Measurements from ENCODE around the gene DAND5.

Gene DAND5

DNA sequence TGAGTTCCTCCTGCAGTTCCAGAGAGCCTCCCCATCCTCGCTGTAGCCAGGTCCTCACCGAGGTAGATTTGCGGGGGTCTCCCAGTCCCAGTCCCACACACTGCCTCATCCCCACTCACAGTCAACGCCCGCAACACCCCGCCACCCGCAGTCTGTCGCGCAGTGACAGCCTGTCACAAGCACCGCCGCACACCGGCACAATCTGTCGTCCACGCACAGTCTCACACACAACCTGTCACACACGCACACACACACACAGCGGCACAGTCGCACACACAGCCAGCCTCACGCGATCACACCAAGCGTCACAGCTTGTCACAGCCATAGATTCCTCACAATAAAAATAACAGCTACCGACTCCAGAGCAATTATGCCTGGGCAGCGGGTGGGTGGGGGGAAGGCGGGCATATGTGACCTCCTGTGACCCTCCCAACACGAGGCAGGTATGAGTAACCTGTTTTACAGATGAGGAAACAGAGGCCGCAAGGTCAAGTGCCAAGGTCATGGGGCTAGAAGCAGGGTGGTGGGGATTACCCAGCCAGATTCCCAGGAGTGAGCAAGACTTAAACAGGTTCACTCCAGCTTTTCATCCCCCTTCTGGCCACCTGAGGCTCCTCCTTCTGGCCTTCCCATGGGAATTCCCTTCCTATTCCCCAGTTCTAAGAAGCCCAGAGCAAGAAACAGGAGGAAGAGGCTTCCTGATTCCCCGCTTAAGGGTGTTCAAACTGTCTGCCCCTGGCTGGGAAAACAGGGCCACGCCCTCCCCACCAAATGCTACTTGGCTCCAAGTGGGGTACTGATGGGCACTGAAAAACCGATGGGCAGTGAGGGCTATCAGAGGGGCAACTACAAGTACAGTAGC is 39.8 kb downstream of the DAND5 start:
- H3K27ac ChIP-seq = peak overlapping the region; percentile 99
- TF ChIP-seq ZFX (IDR thresholded peaks at IDR 0.05; ENCODE audit: borderline replicate concordance) = no peak
- TF ChIP-seq, protein P1, sequence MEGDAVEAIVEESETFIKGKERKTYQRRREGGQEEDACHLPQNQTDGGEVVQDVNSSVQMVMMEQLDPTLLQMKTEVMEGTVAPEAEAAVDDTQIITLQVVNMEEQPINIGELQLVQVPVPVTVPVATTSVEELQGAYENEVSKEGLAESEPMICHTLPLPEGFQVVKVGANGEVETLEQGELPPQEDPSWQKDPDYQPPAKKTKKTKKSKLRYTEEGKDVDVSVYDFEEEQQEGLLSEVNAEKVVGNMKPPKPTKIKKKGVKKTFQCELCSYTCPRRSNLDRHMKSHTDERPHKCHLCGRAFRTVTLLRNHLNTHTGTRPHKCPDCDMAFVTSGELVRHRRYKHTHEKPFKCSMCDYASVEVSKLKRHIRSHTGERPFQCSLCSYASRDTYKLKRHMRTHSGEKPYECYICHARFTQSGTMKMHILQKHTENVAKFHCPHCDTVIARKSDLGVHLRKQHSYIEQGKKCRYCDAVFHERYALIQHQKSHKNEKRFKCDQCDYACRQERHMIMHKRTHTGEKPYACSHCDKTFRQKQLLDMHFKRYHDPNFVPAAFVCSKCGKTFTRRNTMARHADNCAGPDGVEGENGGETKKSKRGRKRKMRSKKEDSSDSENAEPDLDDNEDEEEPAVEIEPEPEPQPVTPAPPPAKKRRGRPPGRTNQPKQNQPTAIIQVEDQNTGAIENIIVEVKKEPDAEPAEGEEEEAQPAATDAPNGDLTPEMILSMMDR (IDR thresholded peaks at IDR 0.05) = no peak

DNA sequence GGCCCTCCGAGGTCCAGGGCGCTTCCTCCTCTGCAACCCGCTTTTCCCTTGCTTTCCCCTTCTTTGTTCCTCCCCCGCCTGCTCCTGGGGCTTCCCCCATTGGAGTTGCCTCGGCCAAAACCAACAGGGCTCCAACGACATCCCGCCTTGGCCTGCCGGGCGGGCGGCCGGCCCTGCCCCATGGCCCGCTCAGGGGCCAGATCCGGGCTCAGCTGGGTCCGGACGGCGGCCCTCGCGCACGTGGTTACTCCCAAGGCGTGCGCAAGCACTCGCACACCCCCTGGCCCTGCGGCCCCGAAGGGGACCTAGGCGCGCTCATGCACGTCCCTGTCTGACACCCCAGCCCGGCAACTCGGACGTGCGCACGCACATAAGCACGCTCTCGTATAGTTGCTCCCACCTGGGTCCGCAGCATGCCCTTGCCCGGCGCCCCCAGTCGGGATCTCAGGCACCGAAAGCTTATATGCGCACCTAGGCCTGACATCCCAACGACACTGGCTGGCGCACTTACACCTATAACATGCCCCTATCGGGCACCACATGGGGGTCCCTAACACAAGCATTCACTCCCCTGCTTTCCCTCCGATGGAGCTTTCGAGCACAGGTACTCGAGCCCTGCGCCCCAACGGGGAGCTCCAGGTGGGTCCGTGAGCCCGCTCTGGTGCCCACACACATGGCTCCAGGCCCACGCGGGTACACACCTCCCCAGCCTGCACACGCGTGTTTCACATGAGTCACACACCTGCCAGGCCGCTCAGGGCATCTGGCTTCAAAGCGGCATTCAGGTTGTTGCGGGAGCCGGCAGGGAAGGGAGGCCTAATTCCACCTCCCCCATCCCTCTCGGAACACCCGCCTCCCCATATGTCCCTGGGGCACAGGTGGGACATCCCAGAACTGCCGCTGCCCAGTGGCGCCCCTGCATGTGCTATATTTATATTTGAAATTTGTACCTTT is 40.9 kb downstream of the DAND5 start:
- peak overlapping the region; percentile 99 for H3K27ac ChIP-seq
- no peak for TF ChIP-seq ZFX (IDR thresholded peaks at IDR 0.05; ENCODE audit: borderline replicate concordance)
- TF ChIP-seq, protein P1 (IDR thresholded peaks at IDR 0.05) = no peak

DNA sequence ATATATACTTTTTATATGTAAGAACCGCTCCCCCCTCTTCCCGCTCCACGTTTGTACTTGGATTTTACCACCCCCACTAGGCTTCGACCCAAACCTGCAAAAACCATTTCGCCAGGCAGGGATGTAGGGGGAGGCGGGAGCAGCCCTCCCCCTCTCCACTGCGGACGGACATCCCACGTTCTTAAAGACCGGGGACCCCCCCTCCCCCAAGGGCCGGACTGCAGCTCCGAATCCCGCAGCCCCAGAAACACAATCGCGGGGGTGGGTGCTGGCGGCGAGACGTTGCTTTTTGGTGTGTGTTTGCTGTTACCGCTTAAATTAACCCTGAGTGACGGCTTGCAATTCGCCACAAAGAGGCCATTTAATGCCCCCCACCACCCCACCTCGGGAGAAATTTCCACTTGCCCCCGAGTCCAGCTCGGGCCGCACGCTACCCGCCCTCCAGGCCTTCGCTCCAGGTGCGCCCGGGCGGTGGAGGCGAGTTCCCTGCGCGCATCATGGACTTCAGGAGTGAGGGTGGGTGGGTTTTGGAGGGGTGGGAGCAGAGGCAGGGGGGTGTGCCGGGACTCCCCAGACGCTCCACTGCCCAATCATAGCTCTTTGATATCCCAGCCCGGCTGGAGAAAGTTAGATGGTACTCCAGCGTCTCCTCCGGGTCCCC is 41.7 kb downstream of the DAND5 start:
- H3K27ac ChIP-seq = peak overlapping the region; percentile 99
- TF ChIP-seq, protein P1 (IDR thresholded peaks at IDR 0.05) = no peak
- TF ChIP-seq ZFX (IDR thresholded peaks at IDR 0.05; ENCODE audit: borderline replicate concordance) = no peak

DNA sequence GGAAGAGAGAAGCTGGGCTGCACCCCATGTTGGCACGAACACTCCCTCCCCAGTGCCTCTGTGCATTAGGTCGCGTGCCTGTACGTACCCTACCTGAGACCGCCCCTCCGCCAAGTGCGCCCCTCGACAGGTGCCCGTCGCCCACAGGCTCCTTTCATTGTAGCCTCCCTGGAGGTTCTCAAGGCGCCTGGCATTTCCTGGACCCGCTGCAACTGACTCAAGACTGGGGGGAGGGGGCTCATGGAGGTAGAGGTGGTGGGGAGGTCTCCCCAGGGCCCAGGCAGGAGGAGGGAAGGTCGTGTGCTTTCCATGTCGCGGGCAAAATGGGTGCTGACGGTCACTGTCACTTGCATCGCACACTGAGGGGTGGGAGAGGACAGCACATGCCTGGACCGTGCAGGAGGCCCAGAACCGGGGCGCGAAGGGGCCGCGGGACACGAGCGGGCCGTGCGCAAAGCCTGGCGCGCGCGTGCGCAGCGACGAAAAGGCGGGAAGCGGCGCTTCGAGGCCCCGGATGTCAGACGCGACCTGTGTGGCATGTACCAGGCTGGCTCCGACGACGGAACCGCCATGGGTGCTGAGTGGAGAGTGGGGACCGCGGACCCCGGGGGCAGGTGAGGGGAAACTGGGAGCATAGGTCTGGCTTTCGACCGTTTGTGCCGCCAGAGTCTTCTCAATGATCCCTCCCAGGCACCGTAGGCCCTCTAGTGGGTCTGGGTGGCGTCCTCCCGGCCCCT is 42.4 kb downstream of the DAND5 start:
- peak overlapping the region; percentile 99 for H3K27ac ChIP-seq
- TF ChIP-seq, protein P1 (IDR thresholded peaks at IDR 0.05) = peak; percentile 18; the same call in 1 of the 2 replicates
- TF ChIP-seq ZFX (IDR thresholded peaks at IDR 0.05; ENCODE audit: borderline replicate concordance) = no peak

DNA sequence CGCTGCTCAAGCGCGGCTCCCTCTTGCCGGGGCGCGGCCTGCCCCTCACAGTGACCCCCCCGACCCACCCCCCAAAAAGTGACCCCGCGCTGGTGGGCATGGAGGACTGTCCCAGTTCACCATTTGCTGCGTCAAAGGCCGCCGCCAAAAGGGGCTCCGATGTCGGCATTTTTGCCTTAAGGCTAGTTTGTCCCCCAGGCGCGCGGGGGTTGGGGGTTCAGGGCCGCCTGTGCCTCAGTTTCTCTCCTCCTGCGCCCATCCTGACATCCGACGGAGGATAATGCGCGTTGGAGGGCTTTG is 43.0 kb downstream of the DAND5 start:
- no peak for TF ChIP-seq ZFX (IDR thresholded peaks at IDR 0.05; ENCODE audit: borderline replicate concordance)
- TF ChIP-seq, protein P1 (IDR thresholded peaks at IDR 0.05) = no peak
- H3K27ac ChIP-seq = peak overlapping the region; percentile 99

DNA sequence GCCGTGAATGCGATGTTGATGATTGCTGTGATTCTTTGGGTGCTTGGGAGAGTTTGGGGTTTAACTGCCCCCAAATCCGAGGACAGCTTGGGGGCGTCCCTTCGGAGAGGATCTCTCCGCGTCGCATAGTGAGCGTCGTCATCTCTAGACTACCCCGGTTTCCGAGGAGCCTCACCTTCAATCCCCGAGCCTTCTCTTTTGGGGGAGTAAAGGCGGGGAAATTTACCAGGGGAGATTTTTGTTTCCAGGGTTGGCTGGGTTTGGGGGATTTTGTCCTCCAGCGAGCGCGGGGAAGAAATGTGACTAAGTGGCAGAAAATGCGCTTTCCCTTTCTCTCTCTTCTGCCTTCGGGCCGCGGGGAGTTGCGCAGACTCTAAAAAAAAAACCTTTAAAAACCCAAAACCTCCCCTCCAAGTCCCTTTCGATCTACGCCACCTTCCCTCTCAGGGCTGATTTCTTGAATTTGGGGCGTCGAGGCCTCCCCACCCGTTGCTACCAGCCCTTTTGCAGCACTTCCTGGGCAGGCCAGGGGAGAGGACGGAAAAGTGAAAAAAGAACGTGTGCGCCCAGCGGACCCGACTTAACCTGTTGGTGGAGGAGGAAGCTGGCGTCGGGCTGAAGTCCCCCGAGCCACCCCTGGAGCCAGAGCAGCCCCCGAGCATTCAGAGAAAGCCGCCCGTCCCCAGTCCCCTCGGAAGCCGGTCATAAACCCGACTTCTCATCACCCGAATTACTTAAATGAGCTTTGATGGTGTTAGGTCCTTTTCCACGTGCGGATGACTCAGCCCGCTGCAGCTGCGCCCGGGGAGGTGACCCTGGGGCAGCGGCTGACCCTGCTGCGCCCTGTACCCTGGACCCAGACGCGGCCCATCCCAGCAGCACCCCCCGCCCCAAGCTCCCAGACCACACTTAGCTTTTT is 43.6 kb downstream of the DAND5 start:
- H3K27ac ChIP-seq = peak overlapping the region; percentile 99

More for the DNA sequence above, 43.6 kb downstream of the DAND5 start:
- TF ChIP-seq ZFX (IDR thresholded peaks at IDR 0.05; ENCODE audit: borderline replicate concordance) = no peak
- TF ChIP-seq, protein P1 (IDR thresholded peaks at IDR 0.05) = no peak
